Breast epithelium (tissue), 4 donors: ENCODE results near the gene RMI1. TPM values are rescaled to one million over a fixed set of nuclear protein-coding genes. Genes with fewer than 3 reads are reported as not detected.

Experiments used
- DNase-seq, 2 donors: peaks; one replicate each; pipeline ENCODE4 v3.0.0-alpha.2; 2019; ENCODE audit warnings: low spot score in 2 of 2
- H3K27ac ChIP-seq, 2 donors: fragments of 200-600 bp; sonication (generic) in 1 of 2; one replicate each; pipeline ENCODE4 v1.5.1; 2016 to 2019; ENCODE audit warnings: mild to moderate bottlenecking in 1 of 2
- H3K27me3 ChIP-seq, 2 donors: fragments of 200-600 bp; sonication (generic) in 1 of 2; one replicate each; pipeline versions ENCODE4 v1.5.1 to v1.6.0; 2017 to 2019; ENCODE audit warnings: control low read depth in 1 of 2, mild to moderate bottlenecking in 1 of 2
- H3K36me3 ChIP-seq: fragments of 200-600 bp; one replicate; pipeline ENCODE4 v1.5.1; 2019
- H3K4me1 ChIP-seq, 2 donors: fragments of 200-600 bp; sonication (generic); one replicate each; pipeline ENCODE4 v1.5.1; 2016 to 2019; ENCODE audit warnings: control low read depth in 1 of 2
- H3K4me3 ChIP-seq, 3 donors: fragments of 200-600 bp; sonication (generic); 1 replicate in 2 of 3; 2 replicates in 1 of 3; pipeline ENCODE4 v1.5.1; 2016 to 2019; ENCODE audit warnings: mild to moderate bottlenecking in 3 of 3, moderate library complexity in 2 of 3
- H3K9me3 ChIP-seq, 2 donors: fragments of 200-600 bp; sonication (generic) in 1 of 2; one replicate each; pipeline ENCODE4 v1.5.1; 2016 to 2019; ENCODE audit warnings: control low read depth in 1 of 2
- CTCF ChIP-seq, 3 donors: fragments of 450-650 bp; IDR thresholded peaks; one replicate each; pipeline ENCODE4 v1.5.1; 2016 to 2017; ENCODE audit warnings: antibody characterized with exemption in 3 of 3, mild to moderate bottlenecking in 3 of 3, moderate library complexity in 3 of 3
- POLR2A ChIP-seq: fragments of 450-650 bp; IDR thresholded peaks from one replicate; pipeline ENCODE4 v1.6.1; 2016; ENCODE audit warnings: antibody characterized with exemption, mild to moderate bottlenecking, moderate library complexity
- POLR2AphosphoS5 ChIP-seq, 3 donors: sonication (generic); formaldehyde crosslinking; IDR thresholded peaks; one replicate each; pipeline ENCODE4 v1.6.1; 2017; ENCODE audit warnings: antibody characterized with exemption in 3 of 3
- intact Hi-C: fragments of 100-400 bp; cut with DNase I; formaldehyde crosslinking; loops from one replicate; pipeline ENCODE4 v1.15.1; 2023; ENCODE audit warnings: low total_unique reads
- total RNA-seq, 3 donors: library from RNA; depleted of rRNA; stranded (reverse); fragments of >200 nt; gene quantifications; one replicate each; pipeline ENCODE4 v1.1.0, GENCODE V29; 2016

RMI1 gene
- total RNA-seq, 3 donors from 2014 or later: 3.7 to 6.2 (median 6.1) TPM

GRCh38 chr9:83975300-83975699 lies 5.3 kb upstream of the RMI1 start:
- TF ChIP-seq POLR2A (no peak), CTCF (IDR thresholded peaks at IDR 0.05) (no peak), POLR2AphosphoS5 (IDR thresholded peaks at IDR 0.05) (no peak)
- no peak for DNase-seq
- H3K4me3 ChIP-seq: no peak overlapping the region
- intact Hi-C loops: loop anchor here (2.0 kb wide), 1 partner anchor 54 kb away; the partner anchor contains the start of gene KIF27
- no peak overlapping the region for H3K27ac ChIP-seq
- no peaks in the 10 kb centered on the region for H3K27me3 ChIP-seq
- H3K36me3 ChIP-seq: peaks cover 11% of the 10 kb centered on the region
- H3K9me3 ChIP-seq: no peaks in the 10 kb centered on the region
- peaks cover 0 to 13% of the 10 kb centered on the region in 2 donors for H3K4me1 ChIP-seq

GRCh38 chr9:83976372-83976771 lies 4.2 kb upstream of the RMI1 start:
- TF ChIP-seq POLR2AphosphoS5 (IDR thresholded peaks at IDR 0.05) (no peak), CTCF (IDR thresholded peaks at IDR 0.05) (no peak), POLR2A (no peak)
- Histone ChIP-seq H3K4me1 (peaks cover 0 to 13% of the 10 kb centered on the region in 2 donors), H3K27ac (no peak overlapping the region), H3K36me3 (peaks cover 11% of the 10 kb centered on the region), H3K27me3 (no peaks in the 10 kb centered on the region), H3K9me3 (no peaks in the 10 kb centered on the region), H3K4me3 (peak overlapping the region in 1 of 3 donors; percentile 2)
- DNase-seq: no peak
- intact Hi-C loops: no loop called here

GRCh38 chr9:83977196-83977595 lies 3.4 kb upstream of the RMI1 start:
- intact Hi-C loops: no loop called here
- Histone ChIP-seq H3K36me3 (peaks cover 11% of the 10 kb centered on the region), H3K4me1 (peaks cover 0 to 13% of the 10 kb centered on the region in 2 donors), H3K9me3 (no peaks in the 10 kb centered on the region), H3K27me3 (no peaks in the 10 kb centered on the region), H3K27ac (peak overlapping the region in 1 of 2 donors; percentile 40), H3K4me3 (peak overlapping the region in 2 of 3 donors; percentile 95)
- no peak for TF ChIP-seq CTCF (IDR thresholded peaks at IDR 0.05)
- no peak for TF ChIP-seq POLR2AphosphoS5 (IDR thresholded peaks at IDR 0.05)
- no peak for TF ChIP-seq POLR2A
- no peak for DNase-seq

GRCh38 chr9:83978992-83979811 lies 1.4 kb upstream of the RMI1 start:
- intact Hi-C loops: no loop called here

More at GRCh38 chr9:83978992-83979811, 1.4 kb upstream of the RMI1 start:
- Histone ChIP-seq H3K4me3 (peak overlapping the region; percentile 93 to 95 (median 95)), H3K27ac (peak overlapping the region; percentile 100), H3K36me3 (peaks cover 6% of the 10 kb centered on the region), H3K4me1 (peaks cover 0 to 13% of the 10 kb centered on the region in 2 donors), H3K27me3 (no peaks in the 10 kb centered on the region), H3K9me3 (no peaks in the 10 kb centered on the region)
- TF ChIP-seq POLR2A (no peak), POLR2AphosphoS5 (IDR thresholded peaks at IDR 0.05) (peak in 2 of 3 donors; percentile 9 to 48), CTCF (IDR thresholded peaks at IDR 0.05) (no peak)
- DNase-seq: peak; percentile 74 to 80
